G401.6 (cell line): ENCODE measurements around the gene SH3GLB2.
"Not testable (repeated sequence)": the region's sequence is repeated elsewhere in the genome, so short reads cannot be mapped to it uniquely, and the experiment has no call there.

Source experiments
- FAIRE-seq: peaks from 2 replicates; lab custom pipeline; 2012; peaks lifted over from hg19 to GRCh38; lab: Jason Lieb, UNC

SH3GLB2 gene

DNA sequence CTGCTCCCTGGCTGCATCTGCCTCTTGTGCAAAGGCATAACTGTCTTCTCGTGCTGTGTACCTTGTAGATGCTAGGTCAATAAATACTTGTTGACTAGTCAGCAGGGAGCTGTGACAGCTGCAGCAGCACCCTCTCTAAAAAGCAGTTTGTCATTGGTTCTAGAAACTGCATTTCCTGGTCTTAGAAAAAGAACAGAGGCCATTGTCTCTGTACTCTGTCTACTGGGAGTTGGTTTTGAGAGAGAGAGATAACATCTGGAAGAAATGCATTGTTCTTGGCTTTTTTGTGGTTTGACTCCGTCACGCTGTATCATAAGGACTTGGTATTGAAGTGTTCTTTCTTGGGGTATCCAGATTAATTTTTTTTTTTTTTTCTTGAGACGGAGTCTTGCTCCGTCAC lies 32.3 kb downstream of the SH3GLB2 start:
- no peak for FAIRE-seq

DNA sequence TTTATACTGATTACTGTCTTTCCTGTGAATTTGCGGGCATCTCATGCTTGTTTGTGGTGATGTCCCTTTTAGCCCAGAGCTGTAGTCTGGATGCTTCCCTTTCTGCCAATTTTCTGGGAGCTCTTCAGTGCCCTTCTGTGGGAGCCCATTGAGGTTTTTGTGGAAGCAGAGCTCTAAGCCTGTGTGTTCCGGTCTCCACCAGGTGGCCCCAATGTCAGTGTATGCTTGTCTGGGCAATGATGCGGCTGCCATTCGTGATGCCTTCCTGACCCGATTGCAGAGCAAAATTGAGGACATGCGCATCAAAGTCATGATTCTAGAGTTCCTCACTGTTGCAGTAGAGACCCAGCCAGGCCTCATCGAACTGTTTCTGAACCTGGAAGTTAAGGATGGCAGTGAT lies 35.1 kb downstream of the SH3GLB2 start:
- FAIRE-seq = no peak

DNA sequence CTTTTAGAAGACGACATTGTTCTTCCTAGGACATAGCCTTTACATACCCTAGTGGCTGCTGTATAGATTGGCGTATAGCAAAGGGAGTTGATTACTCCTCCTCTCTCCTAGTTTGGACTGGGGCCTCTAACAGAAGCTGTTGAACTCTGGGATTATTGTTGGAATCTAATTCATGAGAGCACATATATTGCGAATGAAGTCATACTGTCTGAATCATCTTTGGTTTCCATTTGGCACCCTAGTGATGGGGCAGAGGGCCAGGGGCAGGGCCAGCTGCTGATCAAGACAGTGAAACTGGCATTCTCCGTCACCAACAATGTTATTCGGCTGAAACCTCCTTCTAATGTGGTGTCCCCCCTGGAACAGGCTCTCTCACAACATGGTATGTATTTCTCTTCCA lies 40.3 kb downstream of the SH3GLB2 start:
- FAIRE-seq = no peak

DNA sequence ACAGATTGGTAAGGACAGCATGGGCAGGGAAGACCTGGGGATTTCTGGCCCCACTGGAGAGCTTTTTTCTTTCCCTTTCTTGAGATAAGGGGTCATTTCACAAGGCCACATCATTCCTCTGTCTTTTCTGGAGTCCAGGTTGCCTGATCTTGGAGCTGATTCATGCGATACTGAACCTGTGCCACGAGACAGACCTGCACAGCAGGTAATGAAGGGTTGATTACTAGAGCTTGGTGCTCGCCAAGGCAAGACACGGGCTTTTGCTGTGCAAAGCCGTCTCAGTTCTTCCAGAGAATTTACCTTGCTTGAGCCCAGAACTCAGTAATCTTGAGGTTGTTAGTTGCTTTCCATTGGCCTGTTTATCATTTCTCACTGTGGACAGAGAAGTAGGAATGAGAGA lies 41.5 kb downstream of the SH3GLB2 start:
- no peak for FAIRE-seq

DNA sequence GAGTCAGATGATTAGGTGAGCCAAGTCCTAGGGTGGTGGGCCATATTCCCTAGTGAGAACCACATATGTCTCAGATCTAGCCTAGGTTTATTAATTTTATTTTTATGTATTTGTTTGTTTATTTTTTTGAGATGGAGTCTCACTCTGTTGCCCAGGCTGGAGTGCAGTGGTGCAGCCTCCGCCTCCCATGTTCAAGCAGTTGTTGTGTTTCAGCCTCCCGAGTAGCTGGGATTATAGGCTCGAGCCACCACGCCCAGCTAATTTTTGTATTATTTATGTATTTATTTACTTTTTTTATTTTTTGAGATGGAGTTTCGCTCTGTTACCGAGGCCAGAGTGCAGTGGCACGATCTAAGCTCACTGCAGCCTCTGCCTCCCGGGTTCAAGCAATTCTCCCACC lies 44.6 kb downstream of the SH3GLB2 start:
- FAIRE-seq = no peak

DNA sequence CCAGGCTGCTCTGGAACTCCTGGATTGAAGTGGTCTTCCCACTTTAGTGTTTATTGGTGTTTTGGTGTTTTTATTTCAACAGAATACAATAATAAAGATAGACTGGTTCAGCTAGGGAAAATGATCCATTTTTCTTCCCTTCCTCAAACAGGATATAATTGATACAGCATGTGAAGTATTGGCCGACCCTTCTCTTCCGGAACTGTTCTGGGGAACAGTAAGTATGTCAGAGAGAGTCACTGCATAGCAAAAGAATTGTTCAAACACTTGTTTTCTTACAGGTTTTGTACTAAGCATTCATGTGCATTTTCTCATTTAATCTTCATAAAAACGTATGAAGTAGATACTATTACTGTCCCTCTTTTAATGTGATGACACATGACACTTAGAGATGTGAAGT lies 49.0 kb downstream of the SH3GLB2 start:
- FAIRE-seq = no peak

DNA sequence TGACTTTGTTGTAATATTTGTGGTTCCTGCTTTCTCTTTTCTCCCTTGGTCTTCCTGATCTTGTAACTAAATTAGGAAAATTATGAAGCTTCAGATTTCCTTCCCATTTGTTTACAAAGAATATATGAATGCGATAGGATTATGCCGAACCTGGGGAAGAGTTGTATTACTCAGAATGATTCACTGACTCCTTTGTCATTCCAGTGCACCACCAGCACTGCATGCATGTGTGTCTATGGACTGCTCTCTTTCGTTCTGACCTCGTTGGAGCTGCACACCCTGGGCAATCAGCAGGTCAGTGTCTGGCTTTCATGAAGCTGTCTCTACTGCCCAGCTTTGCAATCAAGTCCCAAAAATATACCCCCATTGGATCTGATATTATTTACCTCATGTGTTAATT lies 55.2 kb downstream of the SH3GLB2 start:
- FAIRE-seq = no peak

DNA sequence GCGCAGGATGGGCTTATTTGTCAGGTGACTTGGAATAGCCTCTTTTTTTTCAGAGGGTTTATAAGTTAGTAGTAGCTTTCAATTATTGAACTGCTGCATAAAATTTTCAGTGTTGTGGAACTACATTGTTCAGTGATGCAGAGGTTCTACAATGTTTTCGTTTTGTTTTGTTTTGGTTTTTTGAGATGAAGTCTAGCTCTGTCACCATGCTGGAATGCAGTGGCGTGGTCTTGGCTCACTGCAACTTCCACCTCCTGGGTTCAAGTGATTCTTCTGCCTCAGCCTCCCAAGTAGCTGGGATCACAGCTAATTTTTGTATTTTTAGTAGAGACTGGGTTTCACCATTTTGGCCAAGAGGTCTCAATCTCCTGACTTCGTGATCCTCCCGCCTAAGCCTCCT lies 58.6 kb downstream of the SH3GLB2 start:
- no peak for FAIRE-seq

DNA sequence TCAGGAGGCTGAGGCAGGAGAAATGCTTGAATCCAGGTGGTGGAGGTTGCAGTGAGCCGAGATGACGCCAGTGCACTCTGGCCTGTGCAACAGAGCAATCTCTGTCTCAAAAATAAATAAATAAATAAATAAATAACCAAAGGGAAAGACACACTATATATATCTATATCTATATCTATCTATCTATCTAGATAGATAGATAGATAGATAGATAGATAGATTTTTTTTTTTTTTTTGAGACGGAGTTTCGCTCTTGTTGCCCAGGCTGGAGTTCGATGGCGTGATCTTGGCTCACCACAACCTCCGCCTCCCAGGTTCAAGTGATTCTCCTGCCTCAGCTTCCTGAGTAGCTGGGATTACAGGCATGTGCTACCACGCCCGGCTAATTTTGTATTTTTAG lies 66.7 kb downstream of the SH3GLB2 start:
- not testable (repeated sequence) for FAIRE-seq
